ENCODE data around the gene GATA3. TPM values are rescaled to one million over a fixed set of nuclear protein-coding genes. Genes with fewer than 3 reads are reported as not detected.

Gene GATA3
- total and polyA plus RNA-seq, 8 donors: 1.7 to 4.7 (median 2.7) TPM

DNA sequence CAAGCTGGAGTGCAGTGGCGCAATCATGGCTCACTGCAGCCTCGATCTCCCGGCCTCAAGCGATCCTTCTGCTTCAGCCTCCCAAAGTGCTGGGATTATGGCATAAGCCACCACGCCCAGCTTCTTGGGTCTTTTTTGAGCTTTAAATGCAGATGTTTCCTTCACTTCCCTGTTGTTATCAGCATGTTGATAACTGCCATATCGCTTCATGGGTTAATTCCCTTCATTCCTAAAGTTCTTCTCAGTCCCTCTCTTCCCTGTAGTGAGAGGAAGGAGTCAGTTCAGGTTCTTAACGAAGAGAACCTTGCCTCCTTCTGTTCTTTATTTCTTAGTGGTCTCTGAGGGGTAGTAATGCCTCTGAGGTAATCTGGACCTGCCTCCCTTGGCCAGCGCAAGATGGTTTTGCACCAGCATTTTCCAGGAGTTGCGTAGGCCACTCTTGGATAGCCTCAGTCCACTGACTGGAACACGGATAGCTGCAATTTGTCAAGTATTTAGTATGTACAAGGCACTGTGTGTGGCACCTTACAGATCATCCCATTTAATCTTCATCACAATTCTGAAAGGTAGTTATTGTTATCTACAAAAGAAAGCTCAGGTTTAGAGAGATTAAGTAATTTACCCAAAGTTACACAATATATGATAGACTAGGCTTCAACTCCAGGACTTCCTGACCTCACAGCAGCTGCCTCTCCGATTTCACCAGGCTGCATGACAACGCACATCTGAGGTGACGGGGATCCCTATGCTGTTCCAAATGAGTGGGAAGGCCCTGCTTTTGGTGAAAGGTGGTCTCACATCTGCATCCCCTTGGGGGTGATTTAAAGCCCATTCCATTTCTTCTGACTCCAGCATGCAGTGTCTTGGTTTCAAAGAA lies 60.5 kb downstream of the GATA3 start:
- intact Hi-C loops (cut with DNase I): no loop called here
- Histone ChIP-seq H3K4me3 (no peak overlapping the region), H3K27ac (no peak overlapping the region), H3K36me3 (no peaks in the 10 kb centered on the region), H3K27me3 (no peaks in the 10 kb centered on the region), H3K4me1 (no peaks in the 10 kb centered on the region), H3K9me3 (no peaks in the 10 kb centered on the region)
- no peak for DNase-seq
- TF ChIP-seq, protein P1, sequence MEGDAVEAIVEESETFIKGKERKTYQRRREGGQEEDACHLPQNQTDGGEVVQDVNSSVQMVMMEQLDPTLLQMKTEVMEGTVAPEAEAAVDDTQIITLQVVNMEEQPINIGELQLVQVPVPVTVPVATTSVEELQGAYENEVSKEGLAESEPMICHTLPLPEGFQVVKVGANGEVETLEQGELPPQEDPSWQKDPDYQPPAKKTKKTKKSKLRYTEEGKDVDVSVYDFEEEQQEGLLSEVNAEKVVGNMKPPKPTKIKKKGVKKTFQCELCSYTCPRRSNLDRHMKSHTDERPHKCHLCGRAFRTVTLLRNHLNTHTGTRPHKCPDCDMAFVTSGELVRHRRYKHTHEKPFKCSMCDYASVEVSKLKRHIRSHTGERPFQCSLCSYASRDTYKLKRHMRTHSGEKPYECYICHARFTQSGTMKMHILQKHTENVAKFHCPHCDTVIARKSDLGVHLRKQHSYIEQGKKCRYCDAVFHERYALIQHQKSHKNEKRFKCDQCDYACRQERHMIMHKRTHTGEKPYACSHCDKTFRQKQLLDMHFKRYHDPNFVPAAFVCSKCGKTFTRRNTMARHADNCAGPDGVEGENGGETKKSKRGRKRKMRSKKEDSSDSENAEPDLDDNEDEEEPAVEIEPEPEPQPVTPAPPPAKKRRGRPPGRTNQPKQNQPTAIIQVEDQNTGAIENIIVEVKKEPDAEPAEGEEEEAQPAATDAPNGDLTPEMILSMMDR (IDR thresholded peaks at IDR 0.05): no peak
- no peak for ATAC-seq

DNA sequence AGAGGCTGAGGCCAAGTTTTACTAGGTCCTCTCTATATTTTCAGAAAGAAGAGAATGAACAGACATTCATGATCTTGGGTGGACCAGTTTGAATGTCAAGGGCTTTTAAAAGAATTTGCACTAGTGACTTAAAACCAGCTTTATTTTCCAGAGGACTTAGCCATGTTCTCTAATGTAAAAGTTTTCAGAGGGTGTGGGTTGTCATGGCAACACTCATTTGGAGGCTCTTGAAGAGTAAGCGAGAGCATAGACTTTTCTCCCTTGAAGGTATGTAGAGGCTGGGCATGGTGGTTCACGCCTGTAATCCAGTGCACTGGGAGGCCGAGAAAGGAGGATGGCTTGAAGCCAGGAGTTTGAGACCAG lies 61.1 kb downstream of the GATA3 start:
- TF ChIP-seq, protein P1 (IDR thresholded peaks at IDR 0.05): no peak
- DNase-seq (no peak), ATAC-seq (no peak)
- H3K4me3 ChIP-seq: no peak overlapping the region
- no peaks in the 10 kb centered on the region for H3K4me1 ChIP-seq
- H3K27ac ChIP-seq: no peak overlapping the region
- intact Hi-C loops (cut with DNase I): no loop called here
- H3K36me3 ChIP-seq: no peaks in the 10 kb centered on the region
- H3K27me3 ChIP-seq: no peaks in the 10 kb centered on the region
- no peaks in the 10 kb centered on the region for H3K9me3 ChIP-seq

DNA sequence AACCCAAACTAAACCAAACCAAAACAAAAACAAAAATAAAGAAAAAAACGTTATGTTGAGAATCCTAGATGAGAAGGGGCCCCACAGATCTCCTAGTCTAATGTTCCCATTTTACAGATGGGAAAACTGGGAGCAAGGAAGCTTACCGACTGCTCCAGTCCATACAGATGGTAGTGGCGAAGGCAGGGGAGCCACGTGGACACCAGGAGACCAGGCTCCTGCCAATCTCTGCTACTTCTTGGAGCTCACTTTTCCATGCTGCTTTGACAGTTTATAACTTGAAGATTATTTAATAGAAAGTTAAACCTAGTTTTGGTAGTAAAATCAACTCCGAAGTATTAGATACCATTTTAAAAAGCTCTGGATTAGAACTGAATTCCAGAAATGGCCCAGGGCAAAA lies 62.0 kb downstream of the GATA3 start:
- no peak overlapping the region for H3K4me3 ChIP-seq
- TF ChIP-seq, protein P1 (IDR thresholded peaks at IDR 0.05): no peak
- H3K36me3 ChIP-seq: no peaks in the 10 kb centered on the region
- ATAC-seq (no peak), DNase-seq (no peak)
- H3K4me1 ChIP-seq: no peaks in the 10 kb centered on the region
- no peak overlapping the region for H3K27ac ChIP-seq
- H3K27me3 ChIP-seq: no peaks in the 10 kb centered on the region
- no peaks in the 10 kb centered on the region for H3K9me3 ChIP-seq
- intact Hi-C loops (cut with DNase I): no loop called here

DNA sequence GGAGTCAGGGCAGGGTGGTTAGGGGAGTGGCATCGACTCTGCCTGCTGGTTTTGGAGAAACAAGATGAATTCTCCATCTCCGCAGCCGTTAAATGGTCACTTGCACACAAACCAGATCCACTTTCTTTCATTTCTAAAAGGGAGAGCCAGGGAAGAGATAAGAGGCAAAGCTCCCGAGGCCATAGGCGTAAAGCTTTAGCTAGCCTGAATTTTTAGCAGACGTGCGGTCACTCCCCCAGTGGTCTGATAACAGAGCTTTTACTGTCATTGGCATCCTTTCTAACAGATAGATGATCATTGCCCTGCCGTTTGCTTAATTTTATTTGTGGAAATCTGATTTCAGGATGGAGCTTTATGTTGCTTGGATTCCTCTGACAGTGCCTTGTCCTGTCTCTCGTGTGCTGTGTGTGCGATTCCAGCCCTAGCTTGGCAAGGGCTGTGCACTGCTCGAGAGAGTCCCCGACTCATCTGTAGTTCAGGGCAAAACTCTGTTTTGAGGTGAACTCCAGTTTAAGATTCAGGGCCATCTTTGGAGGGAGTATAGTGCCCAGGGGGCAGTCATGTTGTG lies 62.5 kb downstream of the GATA3 start:
- H3K27ac ChIP-seq: no peak overlapping the region
- ATAC-seq (no peak), DNase-seq (no peak)
- no peaks in the 10 kb centered on the region for H3K4me1 ChIP-seq
- H3K9me3 ChIP-seq: no peaks in the 10 kb centered on the region
- intact Hi-C loops (cut with DNase I): no loop called here
- H3K4me3 ChIP-seq: no peak overlapping the region
- H3K36me3 ChIP-seq: no peaks in the 10 kb centered on the region
- H3K27me3 ChIP-seq: no peaks in the 10 kb centered on the region
- TF ChIP-seq, protein P1 (IDR thresholded peaks at IDR 0.05): no peak

DNA sequence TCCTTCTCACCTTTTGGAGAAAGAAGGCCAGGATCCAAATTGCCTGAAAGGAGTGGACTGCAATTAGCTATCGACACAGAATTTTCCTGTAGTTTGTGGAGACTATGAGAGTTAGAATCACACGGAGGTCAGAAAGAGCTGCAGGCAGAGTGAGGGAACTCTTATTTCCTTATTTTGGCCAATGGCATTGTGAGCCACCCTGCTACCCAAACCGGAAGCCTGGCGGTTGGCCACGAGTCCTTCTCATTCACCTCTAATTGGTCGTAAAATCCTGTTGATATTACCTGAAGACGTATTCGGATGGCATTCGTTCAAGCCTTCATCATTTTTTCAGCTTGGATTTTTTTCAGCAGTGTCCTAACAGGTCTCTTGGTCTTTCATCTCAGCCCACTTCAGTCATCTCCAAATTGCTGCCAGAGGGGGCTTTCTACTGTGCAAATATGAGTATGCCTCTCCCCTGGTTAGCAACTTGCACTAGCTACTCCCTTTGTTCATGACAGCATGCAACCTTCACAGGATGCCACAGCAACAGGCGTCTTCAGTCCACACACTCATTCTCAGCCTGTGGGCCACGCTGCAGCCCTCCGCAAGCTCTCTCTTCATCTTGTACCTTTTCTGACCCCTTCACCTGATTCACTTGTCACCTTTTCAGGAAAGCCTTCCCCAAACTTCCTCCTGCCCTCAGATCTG lies 66.9 kb downstream of the GATA3 start:
- H3K4me3 ChIP-seq: no peak overlapping the region
- DNase-seq (no peak), ATAC-seq (no peak)
- no peaks in the 10 kb centered on the region for H3K4me1 ChIP-seq
- H3K27ac ChIP-seq: no peak overlapping the region
- no peaks in the 10 kb centered on the region for H3K9me3 ChIP-seq
- no peaks in the 10 kb centered on the region for H3K36me3 ChIP-seq
- TF ChIP-seq, protein P1 (IDR thresholded peaks at IDR 0.05): no peak
- H3K27me3 ChIP-seq: no peaks in the 10 kb centered on the region
- intact Hi-C loops (cut with DNase I): no loop called here

All from left lung (tissue), 10 donors.